Measurements from ENCODE around the gene GRK3. TPM values are rescaled to one million over a fixed set of nuclear protein-coding genes. Genes with fewer than 3 reads are reported as not detected.

Gene GRK3
- total RNA-seq, 4 donors from 2014 or later: 17.2 to 45.1 (median 27.1) TPM

- ATAC-seq (ENCODE audit: low FRiP score) (no peak), DNase-seq (ENCODE audit: low spot score) (no peak)
- TF ChIP-seq CTCF (IDR thresholded peaks at IDR 0.05): no peak
Measured at GRCh38 chr22:25774575-25775026, 210.1 kb downstream of the GRK3 start.

- ATAC-seq (ENCODE audit: low FRiP score) (no peak), DNase-seq (ENCODE audit: low spot score) (no peak)
- TF ChIP-seq CTCF (IDR thresholded peaks at IDR 0.05): no peak
Measured at GRCh38 chr22:25775531-25775930, 211.1 kb downstream of the GRK3 start.

GRCh38 chr22:25777411-25777810, 212.9 kb downstream of the GRK3 start:
- TF ChIP-seq CTCF (IDR thresholded peaks at IDR 0.05): no peak
- no peak for DNase-seq (ENCODE audit: low spot score)
- ATAC-seq (ENCODE audit: low FRiP score): no peak

GRCh38 chr22:25777870-25778269, 213.4 kb downstream of the GRK3 start:
- ATAC-seq (ENCODE audit: low FRiP score) (no peak), DNase-seq (ENCODE audit: low spot score) (no peak)
- TF ChIP-seq CTCF (IDR thresholded peaks at IDR 0.05): no peak

Small RNA genes within 50 kb of the gene (small RNA-seq; reads per million reads assigned to genes)
- gene RNA5SP494: not detected

Other genes with a start within 250 kb of the GRK3 start
- under 1 TPM in 2 of 4 donors, not detected in 2; under 0.01 TPM for gene MYO18B, start 177.5 kb downstream of the GRK3 start, total RNA-seq

Measured in omental fat pad (tissue), 4 donors.